ENCODE measurements around the gene MIR17HG.

- TF ChIP-seq CTCF (IDR thresholded peaks at IDR 0.05): no peak
- TF ChIP-seq POLR2A (IDR thresholded peaks at IDR 0.05): no peak
- TF ChIP-seq POLR2AphosphoS5 (IDR thresholded peaks at IDR 0.05): no peak
- no peak for TF ChIP-seq EP300 (IDR thresholded peaks at IDR 0.05)
Measured at GRCh38 chr13:91307887-91308286, 39.6 kb upstream of the MIR17HG start.
